Measurements from ENCODE around the gene HLA-DRA. TPM values are rescaled to one million over a fixed set of nuclear protein-coding genes. Genes with fewer than 3 reads are reported as not detected.
A peak's percentile ranks its signal among the peaks of the same experiment; 100 is the strongest.

The HLA-DRA gene
- total RNA-seq, 1 experiment from 2014 or later: 2.8 TPM

DNA sequence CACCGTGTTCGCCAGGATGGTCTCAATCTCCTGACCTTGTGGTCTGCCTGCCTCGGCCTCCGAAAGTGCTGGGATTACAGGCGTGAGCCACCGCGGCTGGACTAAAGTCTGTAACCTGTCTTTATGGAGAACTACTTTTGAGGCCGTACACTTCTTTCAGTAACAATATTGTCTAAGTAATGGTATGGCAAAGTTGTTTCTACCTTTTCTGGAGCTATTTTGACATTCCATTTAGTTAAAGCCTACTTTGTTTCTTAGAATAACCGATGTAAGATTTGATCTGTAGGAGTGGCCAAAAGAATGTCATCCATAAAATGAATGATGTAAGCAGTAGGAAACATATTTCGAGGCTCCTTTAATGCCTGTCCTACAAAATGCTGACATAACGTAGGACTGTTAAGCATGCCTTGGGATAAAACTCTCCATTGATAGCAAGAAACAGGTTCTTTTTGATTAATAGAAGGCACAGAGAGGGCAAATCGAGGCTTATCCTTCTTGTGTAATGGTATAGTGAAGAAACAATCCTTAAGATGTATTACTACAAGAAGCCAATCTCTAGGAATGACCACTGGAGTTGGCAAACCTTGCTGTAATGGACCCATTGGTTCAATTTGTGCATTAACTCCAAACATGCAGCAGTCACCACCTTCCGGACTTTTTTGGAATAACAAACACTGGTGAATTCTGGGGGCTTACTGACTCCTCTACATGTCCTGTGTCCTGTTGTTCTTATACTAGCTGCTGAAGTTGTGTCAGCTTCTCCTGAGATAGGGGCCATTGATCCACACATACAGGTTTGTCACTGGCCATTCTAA is 35.9 kb downstream of the HLA-DRA start (continued):
- no peak for TF ChIP-seq ATF1 (CRISPR knock-in tag; IDR thresholded peaks at IDR 0.05)
- TF ChIP-seq SP1 (CRISPR knock-in tag; conservative IDR thresholded peaks at IDR 0.05): no peak
- no peak for TF ChIP-seq ZNF219 (CRISPR knock-in tag; IDR thresholded peaks at IDR 0.05; ENCODE audit: borderline replicate concordance)

DNA sequence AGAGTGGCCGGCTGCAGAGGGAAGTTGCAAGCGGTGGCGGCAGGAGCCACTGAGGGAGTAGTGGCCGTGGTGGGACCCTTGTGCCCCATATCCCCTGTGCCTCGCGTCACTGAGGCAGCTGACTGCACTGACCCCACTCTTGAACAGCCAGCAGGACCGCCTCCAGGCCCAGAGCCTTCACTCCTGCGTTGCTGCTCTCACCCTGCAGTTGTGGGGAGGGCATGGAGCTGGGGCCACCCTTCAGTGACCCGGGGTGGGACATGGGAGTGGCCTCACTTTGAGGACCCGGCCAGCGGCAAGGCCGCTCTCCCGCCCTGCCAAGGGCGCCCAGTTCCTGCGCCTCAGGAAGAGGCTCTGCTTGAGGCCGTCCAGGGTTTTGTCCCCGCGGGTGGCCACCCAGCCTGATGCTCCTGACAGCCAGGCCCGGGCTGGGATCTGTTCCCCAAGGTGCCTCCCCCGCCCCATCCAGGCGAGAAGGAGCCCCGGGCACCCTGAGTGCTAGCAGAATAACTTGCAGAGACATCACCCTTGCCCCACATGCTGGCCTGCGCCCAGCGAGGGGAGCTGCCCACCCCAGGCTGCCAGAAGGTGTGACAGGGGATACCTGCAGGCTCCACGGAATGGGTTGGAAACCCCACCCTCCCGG is 44.4 kb downstream of the HLA-DRA start:
- Mint-ChIP-seq H3K27ac (no peak overlapping the region), H3K4me3 (no peak overlapping the region), H3K4me1 (no peaks in the 10 kb centered on the region), H3K9me3 (peaks cover 18% of the 10 kb centered on the region), H3K36me3 (peaks cover 4% of the 10 kb centered on the region), H3K27me3 (ENCODE audit: low read depth) (peaks cover 35% of the 10 kb centered on the region)
- ChIA-PET POLR2A (no interaction called here), CTCF (no interaction called here)
- ATAC-seq: peak; percentile 52
- peak; percentile 9 for DNase-seq (ENCODE audit: low spot score)
- TF ChIP-seq MYBL2 (CRISPR knock-in tag; IDR thresholded peaks at IDR 0.05) (no peak), KAT7 (CRISPR knock-in tag; IDR thresholded peaks at IDR 0.05; ENCODE audit: borderline replicate concordance) (no peak), ZNF232 (CRISPR knock-in tag; IDR thresholded peaks at IDR 0.05) (no peak), NR3C1 (CRISPR knock-in tag; conservative IDR thresholded peaks at IDR 0.05; ENCODE audit: low read depth) (no peak), OVOL2 (CRISPR knock-in tag; IDR thresholded peaks at IDR 0.05; ENCODE audit: borderline replicate concordance) (no peak), PRRX2 (CRISPR knock-in tag; IDR thresholded peaks at IDR 0.05) (no peak), CREB1 (CRISPR knock-in tag; IDR thresholded peaks at IDR 0.05) (no peak), FOXJ3 (CRISPR knock-in tag; IDR thresholded peaks at IDR 0.05; ENCODE audit: borderline replicate concordance) (no peak), ZBTB21 (CRISPR knock-in tag; IDR thresholded peaks at IDR 0.05; ENCODE audit: borderline replicate concordance) (no peak), HMGA2 (CRISPR knock-in tag; IDR thresholded peaks at IDR 0.05) (no peak), SMAD4 (CRISPR knock-in tag; IDR thresholded peaks at IDR 0.05) (no peak)
- TF ChIP-seq, protein P1, sequence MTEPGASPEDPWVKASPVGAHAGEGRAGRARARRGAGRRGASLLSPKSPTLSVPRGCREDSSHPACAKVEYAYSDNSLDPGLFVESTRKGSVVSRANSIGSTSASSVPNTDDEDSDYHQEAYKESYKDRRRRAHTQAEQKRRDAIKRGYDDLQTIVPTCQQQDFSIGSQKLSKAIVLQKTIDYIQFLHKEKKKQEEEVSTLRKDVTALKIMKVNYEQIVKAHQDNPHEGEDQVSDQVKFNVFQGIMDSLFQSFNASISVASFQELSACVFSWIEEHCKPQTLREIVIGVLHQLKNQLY (CRISPR knock-in tag; IDR thresholded peaks at IDR 0.05): no peak
- TF ChIP-seq, protein P2, sequence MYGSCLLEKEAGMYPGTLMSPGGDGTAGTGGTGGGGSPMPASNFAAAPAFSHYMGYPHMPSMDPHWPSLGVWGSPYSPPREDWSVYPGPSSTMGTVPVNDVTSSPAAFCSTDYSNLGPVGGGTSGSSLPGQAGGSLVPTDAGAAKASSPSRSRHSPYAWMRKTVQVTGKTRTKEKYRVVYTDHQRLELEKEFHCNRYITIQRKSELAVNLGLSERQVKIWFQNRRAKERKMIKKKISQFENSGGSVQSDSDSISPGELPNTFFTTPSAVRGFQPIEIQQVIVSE (CRISPR knock-in tag; IDR thresholded peaks at IDR 0.05; ENCODE audit: borderline replicate concordance): no peak
- TF ChIP-seq, protein P3, sequence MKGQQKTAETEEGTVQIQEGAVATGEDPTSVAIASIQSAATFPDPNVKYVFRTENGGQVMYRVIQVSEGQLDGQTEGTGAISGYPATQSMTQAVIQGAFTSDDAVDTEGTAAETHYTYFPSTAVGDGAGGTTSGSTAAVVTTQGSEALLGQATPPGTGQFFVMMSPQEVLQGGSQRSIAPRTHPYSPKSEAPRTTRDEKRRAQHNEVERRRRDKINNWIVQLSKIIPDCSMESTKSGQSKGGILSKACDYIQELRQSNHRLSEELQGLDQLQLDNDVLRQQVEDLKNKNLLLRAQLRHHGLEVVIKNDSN (CRISPR knock-in tag; IDR thresholded peaks at IDR 0.05): no peak
- TF ChIP-seq, protein P4, sequence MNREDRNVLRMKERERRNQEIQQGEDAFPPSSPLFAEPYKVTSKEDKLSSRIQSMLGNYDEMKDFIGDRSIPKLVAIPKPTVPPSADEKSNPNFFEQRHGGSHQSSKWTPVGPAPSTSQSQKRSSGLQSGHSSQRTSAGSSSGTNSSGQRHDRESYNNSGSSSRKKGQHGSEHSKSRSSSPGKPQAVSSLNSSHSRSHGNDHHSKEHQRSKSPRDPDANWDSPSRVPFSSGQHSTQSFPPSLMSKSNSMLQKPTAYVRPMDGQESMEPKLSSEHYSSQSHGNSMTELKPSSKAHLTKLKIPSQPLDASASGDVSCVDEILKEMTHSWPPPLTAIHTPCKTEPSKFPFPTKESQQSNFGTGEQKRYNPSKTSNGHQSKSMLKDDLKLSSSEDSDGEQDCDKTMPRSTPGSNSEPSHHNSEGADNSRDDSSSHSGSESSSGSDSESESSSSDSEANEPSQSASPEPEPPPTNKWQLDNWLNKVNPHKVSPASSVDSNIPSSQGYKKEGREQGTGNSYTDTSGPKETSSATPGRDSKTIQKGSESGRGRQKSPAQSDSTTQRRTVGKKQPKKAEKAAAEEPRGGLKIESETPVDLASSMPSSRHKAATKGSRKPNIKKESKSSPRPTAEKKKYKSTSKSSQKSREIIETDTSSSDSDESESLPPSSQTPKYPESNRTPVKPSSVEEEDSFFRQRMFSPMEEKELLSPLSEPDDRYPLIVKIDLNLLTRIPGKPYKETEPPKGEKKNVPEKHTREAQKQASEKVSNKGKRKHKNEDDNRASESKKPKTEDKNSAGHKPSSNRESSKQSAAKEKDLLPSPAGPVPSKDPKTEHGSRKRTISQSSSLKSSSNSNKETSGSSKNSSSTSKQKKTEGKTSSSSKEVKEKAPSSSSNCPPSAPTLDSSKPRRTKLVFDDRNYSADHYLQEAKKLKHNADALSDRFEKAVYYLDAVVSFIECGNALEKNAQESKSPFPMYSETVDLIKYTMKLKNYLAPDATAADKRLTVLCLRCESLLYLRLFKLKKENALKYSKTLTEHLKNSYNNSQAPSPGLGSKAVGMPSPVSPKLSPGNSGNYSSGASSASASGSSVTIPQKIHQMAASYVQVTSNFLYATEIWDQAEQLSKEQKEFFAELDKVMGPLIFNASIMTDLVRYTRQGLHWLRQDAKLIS (CRISPR knock-in tag; IDR thresholded peaks at IDR 0.05; ENCODE audit: borderline replicate concordance): no peak
- TF ChIP-seq, protein P5, sequence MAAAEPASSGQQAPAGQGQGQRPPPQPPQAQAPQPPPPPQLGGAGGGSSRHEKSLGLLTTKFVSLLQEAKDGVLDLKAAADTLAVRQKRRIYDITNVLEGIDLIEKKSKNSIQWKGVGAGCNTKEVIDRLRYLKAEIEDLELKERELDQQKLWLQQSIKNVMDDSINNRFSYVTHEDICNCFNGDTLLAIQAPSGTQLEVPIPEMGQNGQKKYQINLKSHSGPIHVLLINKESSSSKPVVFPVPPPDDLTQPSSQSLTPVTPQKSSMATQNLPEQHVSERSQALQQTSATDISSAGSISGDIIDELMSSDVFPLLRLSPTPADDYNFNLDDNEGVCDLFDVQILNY (CRISPR knock-in tag; IDR thresholded peaks at IDR 0.05): no peak
- TF ChIP-seq, protein P6, sequence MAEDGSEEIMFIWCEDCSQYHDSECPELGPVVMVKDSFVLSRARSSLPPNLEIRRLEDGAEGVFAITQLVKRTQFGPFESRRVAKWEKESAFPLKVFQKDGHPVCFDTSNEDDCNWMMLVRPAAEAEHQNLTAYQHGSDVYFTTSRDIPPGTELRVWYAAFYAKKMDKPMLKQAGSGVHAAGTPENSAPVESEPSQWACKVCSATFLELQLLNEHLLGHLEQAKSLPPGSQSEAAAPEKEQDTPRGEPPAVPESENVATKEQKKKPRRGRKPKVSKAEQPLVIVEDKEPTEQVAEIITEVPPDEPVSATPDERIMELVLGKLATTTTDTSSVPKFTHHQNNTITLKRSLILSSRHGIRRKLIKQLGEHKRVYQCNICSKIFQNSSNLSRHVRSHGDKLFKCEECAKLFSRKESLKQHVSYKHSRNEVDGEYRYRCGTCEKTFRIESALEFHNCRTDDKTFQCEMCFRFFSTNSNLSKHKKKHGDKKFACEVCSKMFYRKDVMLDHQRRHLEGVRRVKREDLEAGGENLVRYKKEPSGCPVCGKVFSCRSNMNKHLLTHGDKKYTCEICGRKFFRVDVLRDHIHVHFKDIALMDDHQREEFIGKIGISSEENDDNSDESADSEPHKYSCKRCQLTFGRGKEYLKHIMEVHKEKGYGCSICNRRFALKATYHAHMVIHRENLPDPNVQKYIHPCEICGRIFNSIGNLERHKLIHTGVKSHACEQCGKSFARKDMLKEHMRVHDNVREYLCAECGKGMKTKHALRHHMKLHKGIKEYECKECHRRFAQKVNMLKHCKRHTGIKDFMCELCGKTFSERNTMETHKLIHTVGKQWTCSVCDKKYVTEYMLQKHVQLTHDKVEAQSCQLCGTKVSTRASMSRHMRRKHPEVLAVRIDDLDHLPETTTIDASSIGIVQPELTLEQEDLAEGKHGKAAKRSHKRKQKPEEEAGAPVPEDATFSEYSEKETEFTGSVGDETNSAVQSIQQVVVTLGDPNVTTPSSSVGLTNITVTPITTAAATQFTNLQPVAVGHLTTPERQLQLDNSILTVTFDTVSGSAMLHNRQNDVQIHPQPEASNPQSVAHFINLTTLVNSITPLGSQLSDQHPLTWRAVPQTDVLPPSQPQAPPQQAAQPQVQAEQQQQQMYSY (CRISPR knock-in tag; IDR thresholded peaks at IDR 0.05): no peak
- TF ChIP-seq, protein P7, sequence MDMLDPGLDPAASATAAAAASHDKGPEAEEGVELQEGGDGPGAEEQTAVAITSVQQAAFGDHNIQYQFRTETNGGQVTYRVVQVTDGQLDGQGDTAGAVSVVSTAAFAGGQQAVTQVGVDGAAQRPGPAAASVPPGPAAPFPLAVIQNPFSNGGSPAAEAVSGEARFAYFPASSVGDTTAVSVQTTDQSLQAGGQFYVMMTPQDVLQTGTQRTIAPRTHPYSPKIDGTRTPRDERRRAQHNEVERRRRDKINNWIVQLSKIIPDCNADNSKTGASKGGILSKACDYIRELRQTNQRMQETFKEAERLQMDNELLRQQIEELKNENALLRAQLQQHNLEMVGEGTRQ (CRISPR knock-in tag; IDR thresholded peaks at IDR 0.05): no peak
- TF ChIP-seq, protein P8, sequence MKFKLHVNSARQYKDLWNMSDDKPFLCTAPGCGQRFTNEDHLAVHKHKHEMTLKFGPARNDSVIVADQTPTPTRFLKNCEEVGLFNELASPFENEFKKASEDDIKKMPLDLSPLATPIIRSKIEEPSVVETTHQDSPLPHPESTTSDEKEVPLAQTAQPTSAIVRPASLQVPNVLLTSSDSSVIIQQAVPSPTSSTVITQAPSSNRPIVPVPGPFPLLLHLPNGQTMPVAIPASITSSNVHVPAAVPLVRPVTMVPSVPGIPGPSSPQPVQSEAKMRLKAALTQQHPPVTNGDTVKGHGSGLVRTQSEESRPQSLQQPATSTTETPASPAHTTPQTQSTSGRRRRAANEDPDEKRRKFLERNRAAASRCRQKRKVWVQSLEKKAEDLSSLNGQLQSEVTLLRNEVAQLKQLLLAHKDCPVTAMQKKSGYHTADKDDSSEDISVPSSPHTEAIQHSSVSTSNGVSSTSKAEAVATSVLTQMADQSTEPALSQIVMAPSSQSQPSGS (CRISPR knock-in tag; IDR thresholded peaks at IDR 0.05; ENCODE audit: borderline replicate concordance, low read depth): no peak
